ENCODE results near the gene PLPPR1. TPM values are rescaled to one million over a fixed set of nuclear protein-coding genes. Genes with fewer than 3 reads are reported as not detected.

PLPPR1 gene
- total and polyA plus RNA-seq, 2 experiments from 2014 or later = 1.3 to 3.7 TPM

- Mint-ChIP-seq H3K4me3 (no peak overlapping the region), H3K27me3 (ENCODE audit: insufficient read depth, low read depth, poor library complexity) (no peaks in the 10 kb centered on the region)
Observed at GRCh38 chr9:101038488-101038887, 10.0 kb downstream of the PLPPR1 start.

More at GRCh38 chr9:101038488-101038887, 10.0 kb downstream of the PLPPR1 start:
- ATAC-seq (no peak), DNase-seq (ENCODE audit: low spot score) (no peak)
- no peak overlapping the region for H3K4me2 ChIP-seq
- H3F3A ChIP-seq (replicated peaks; ENCODE audit: low read depth) = no peaks in the 10 kb centered on the region
- H3K36me3 Mint-ChIP-seq (ENCODE audit: low read depth) = no peaks in the 10 kb centered on the region
- H3K79me2 ChIP-seq (replicated peaks; ENCODE audit: insufficient read depth) = no peaks in the 10 kb centered on the region
- no peaks in the 10 kb centered on the region; the same call in 1 of the 2 replicates for H3K4me1 ChIP-seq (ENCODE audit: insufficient read depth)
- H3K4me1 Mint-ChIP-seq = no peaks in the 10 kb centered on the region; the same call in 2 of the 3 replicates
- H4K20me1 ChIP-seq (replicated peaks; ENCODE audit: insufficient read depth) = no peaks in the 10 kb centered on the region
- TF ChIP-seq, protein P1, sequence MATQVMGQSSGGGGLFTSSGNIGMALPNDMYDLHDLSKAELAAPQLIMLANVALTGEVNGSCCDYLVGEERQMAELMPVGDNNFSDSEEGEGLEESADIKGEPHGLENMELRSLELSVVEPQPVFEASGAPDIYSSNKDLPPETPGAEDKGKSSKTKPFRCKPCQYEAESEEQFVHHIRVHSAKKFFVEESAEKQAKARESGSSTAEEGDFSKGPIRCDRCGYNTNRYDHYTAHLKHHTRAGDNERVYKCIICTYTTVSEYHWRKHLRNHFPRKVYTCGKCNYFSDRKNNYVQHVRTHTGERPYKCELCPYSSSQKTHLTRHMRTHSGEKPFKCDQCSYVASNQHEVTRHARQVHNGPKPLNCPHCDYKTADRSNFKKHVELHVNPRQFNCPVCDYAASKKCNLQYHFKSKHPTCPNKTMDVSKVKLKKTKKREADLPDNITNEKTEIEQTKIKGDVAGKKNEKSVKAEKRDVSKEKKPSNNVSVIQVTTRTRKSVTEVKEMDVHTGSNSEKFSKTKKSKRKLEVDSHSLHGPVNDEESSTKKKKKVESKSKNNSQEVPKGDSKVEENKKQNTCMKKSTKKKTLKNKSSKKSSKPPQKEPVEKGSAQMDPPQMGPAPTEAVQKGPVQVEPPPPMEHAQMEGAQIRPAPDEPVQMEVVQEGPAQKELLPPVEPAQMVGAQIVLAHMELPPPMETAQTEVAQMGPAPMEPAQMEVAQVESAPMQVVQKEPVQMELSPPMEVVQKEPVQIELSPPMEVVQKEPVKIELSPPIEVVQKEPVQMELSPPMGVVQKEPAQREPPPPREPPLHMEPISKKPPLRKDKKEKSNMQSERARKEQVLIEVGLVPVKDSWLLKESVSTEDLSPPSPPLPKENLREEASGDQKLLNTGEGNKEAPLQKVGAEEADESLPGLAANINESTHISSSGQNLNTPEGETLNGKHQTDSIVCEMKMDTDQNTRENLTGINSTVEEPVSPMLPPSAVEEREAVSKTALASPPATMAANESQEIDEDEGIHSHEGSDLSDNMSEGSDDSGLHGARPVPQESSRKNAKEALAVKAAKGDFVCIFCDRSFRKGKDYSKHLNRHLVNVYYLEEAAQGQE (IDR thresholded peaks at IDR 0.05; ENCODE audit: unreplicated experiment) = no peak
- TF ChIP-seq ZNF462 (CRISPR knock-in tag; IDR thresholded peaks at IDR 0.05) (no peak), ZNF331 (CRISPR knock-in tag; IDR thresholded peaks at IDR 0.05; ENCODE audit: low read depth) (no peak), ZNF114 (CRISPR knock-in tag; IDR thresholded peaks at IDR 0.05) (no peak), JUNB (IDR thresholded peaks at IDR 0.05; ENCODE audit: unreplicated experiment) (no peak), CTCF (conservative IDR thresholded peaks at IDR 0.05; ENCODE audit: low read depth in 2 of 2) (no peak), EZH2 (IDR thresholded peaks at IDR 0.05; ENCODE audit: low read depth, unreplicated experiment) (no peak), CREB1 (CRISPR knock-in tag; IDR thresholded peaks at IDR 0.05; ENCODE audit: low read depth) (no peak), STAT1 (IDR thresholded peaks at IDR 0.05; ENCODE audit: unreplicated experiment) (no peak), NANOG (IDR thresholded peaks at IDR 0.05; ENCODE audit: borderline replicate concordance) (no peak), EZH2phosphoT487 (IDR thresholded peaks at IDR 0.05; ENCODE audit: unreplicated experiment) (no peak)
- TF ChIP-seq, protein P2, sequence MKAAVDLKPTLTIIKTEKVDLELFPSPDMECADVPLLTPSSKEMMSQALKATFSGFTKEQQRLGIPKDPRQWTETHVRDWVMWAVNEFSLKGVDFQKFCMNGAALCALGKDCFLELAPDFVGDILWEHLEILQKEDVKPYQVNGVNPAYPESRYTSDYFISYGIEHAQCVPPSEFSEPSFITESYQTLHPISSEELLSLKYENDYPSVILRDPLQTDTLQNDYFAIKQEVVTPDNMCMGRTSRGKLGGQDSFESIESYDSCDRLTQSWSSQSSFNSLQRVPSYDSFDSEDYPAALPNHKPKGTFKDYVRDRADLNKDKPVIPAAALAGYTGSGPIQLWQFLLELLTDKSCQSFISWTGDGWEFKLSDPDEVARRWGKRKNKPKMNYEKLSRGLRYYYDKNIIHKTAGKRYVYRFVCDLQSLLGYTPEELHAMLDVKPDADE (IDR thresholded peaks at IDR 0.05) = no peak
- H3K27ac Mint-ChIP-seq = no peak overlapping the region
- H2AFZ ChIP-seq = no peak overlapping the region
- H3K36me3 ChIP-seq (ENCODE audit: insufficient read depth) = peaks cover 1% of the 10 kb centered on the region; the same call in 1 of the 2 replicates
- H3K9me2 ChIP-seq (ENCODE audit: insufficient read depth) = no peaks in the 10 kb centered on the region; the same call in 1 of the 2 replicates
- H3K27me3 ChIP-seq (ENCODE audit: insufficient read depth) = no peaks in the 10 kb centered on the region
- H3K27ac ChIP-seq (ENCODE audit: low read depth) = no peak overlapping the region
- no peak overlapping the region for H3K4me3 ChIP-seq
- no peaks in the 10 kb centered on the region for H3K9me3 Mint-ChIP-seq

Data from GM23338 (cell line).